ENCODE measurements around the gene IL10RB.
A peak's percentile ranks its signal among the peaks of the same experiment; 100 is the strongest.
"Not testable (repeated sequence)": the region's sequence is repeated elsewhere in the genome, so short reads cannot be mapped to it uniquely, and the experiment has no call there.

IL10RB gene

GRCh38 chr21:33302055-33302454 is 35.9 kb downstream of the IL10RB start:
- no peak for DNase-seq (ENCODE audit: low spot score)

DNA sequence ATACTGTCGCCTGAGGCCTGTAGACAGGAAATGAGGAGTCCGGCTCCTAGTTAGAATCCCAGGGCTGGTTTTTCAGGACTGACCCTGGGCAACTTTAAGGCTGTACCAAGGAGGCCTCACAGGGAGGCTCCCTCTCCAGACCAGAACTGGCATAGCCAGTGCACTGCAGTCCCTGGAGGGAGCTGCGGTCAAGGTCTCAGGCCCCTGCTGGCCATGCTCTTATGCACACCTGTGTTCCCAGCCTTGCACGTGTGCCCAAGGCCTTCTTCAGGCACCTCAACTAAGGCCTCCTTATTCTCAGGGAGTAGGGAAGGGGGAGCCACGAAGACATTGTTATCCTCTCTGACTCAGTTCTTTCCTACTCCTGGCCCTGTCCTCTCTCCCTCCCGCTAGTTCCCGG is 36.6 kb downstream of the IL10RB start:
- no peak for DNase-seq (ENCODE audit: low spot score)

DNA sequence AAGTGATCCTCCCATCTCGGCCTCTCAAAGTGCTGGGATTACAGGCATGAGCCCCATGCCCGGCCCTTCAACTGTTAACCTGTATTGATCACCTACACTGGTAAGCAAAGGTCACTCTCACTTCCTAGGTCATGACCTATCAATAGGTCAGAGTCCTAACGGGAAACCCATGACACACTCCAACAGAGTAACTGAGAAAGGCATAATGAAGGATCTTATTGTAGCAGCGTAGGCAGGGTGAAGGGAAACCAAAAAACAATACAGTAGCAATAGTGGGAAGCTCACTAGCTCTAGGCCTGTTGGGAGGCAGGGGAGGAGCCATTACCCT is 39.1 kb downstream of the IL10RB start:
- DNase-seq (ENCODE audit: low spot score), result no peak

- no peak for DNase-seq (ENCODE audit: low spot score)
Measured at GRCh38 chr21:33305938-33306337, 39.8 kb downstream of the IL10RB start.

DNA sequence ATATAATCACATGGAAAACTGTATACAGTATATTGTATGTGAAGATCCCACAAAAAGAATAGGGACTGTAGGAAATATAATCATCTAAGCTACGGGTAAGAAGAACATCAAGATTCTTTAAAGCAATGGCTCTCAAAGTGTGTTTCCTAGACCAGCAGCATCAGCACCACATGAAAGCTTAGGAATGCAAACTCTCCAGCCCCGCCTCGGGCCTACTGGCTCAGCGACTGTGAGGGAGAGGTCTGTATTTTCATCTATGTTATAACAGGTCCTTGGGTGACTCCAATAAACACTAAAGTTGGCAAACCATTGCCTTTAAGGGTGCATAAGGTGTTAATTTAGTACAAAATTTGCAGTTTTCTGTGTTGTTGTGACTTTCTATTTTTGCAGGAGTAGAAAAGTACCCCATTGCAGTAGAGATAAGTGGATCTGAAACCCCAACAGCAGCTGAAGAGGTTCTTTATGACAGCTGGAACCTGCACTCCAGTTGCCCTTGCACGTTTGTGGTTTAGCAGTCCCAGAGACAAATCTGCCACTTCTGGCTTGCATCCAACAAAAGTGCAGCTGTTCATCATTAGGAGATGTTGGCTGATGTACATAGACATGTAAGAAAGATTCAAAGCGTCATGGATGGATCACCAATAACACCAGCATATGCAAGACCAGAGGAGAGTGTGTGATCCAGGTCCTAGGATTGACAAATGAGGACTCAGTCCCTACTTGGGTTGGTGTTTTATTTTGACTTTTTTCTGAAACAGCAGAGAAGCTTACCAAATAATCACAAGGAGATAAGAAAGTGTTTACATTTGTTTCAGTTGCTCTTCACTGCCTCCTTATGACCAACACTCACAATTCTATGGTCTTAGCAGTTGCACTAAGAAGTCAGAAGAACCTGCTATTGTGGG is 42.7 kb downstream of the IL10RB start:
- DNase-seq (ENCODE audit: low spot score), result no peak

- DNase-seq (ENCODE audit: low spot score), result no peak
Measured at GRCh38 chr21:33309778-33310177, 43.6 kb downstream of the IL10RB start.

- DNase-seq (ENCODE audit: low spot score), result no peak
Measured at GRCh38 chr21:33312121-33312520, 46.0 kb downstream of the IL10RB start.

- no peak for DNase-seq (ENCODE audit: low spot score)
Measured at GRCh38 chr21:33313183-33313582, 47.0 kb downstream of the IL10RB start.

- no peak for DNase-seq (ENCODE audit: low spot score)
Measured at GRCh38 chr21:33313611-33314010, 47.4 kb downstream of the IL10RB start.

GRCh38 chr21:33314111-33314510 is 47.9 kb downstream of the IL10RB start:
- DNase-seq (ENCODE audit: low spot score), result no peak

GRCh38 chr21:33315946-33316710 is 50.0 kb downstream of the IL10RB start:
- no peak for DNase-seq (ENCODE audit: low spot score)

- DNase-seq (ENCODE audit: low spot score), result no peak
Measured at GRCh38 chr21:33317145-33317544, 51.0 kb downstream of the IL10RB start.

- no peak for DNase-seq (ENCODE audit: low spot score)
Measured at GRCh38 chr21:33317786-33318486, 51.8 kb downstream of the IL10RB start.

- DNase-seq (ENCODE audit: low spot score), result not testable (repeated sequence)
Measured at GRCh38 chr21:33321005-33321404, 54.8 kb downstream of the IL10RB start.

DNA sequence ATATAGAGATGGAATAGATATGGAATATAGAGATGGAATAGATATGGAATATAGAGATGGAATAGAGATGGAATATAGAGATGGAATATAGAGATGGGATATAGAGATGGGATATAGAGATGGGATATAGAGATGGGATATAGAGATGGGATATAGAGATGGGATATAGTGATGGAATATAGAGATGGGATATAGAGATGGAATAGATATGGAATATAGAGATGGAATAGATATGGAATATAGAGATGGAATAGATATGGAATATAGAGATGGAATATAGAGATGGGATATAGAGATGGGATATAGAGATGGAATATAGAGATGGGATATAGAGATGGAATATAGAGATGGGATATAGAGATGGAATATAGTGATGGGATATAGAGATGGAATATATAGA is 57.4 kb downstream of the IL10RB start:
- DNase-seq (ENCODE audit: low spot score), result not testable (repeated sequence)

GRCh38 chr21:33324291-33325221 is 58.4 kb downstream of the IL10RB start, which contains the start of gene IFNAR1:
Gene IFNAR1, plus strand, starts transcription at chr21:33324970. Its CDS starts 86 bp downstream, at chr21:33325056.
- peak; percentile 98 for DNase-seq (ENCODE audit: low spot score)

DNA sequence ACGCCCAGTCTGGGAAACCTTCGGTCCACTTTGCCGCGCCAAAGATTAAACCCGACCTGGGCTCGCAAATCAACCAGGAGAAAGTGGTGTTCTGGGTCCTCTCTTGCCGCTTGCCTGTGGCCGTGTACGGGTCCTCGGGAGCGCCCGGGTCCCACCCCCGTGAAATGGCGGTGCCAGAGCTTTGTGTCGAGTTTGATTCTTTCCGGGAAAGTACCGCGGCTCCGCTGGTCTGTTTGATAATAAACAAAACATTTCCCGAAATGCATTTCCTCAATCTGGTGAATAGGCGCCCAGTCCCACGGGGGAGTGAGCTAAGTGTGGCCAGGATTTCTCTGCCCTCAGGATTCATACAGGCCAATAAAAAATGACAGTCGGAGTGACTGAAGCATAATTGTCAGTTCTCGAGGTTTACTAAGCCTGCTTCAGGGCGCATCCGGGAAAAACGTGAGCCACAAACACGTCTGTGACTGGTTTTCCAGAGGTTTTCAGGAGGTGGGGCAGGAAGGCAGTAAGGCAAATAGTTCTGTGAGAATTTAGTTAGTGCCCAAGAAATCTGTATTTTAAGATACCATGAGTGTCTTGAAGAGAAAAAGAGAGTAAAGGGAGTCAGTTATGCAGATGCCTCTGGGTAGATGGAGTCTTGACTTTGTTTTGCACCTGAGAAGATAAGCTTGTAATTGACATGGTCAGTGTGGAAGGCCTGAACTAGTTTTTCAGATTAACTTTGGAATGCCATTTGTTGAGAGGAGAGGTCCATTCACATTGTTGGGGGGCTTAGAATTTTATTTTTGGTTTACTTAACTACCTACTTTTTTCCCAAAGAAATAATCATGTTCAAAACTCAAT is 59.3 kb downstream of the IL10RB start:
- peak; percentile 69 for DNase-seq (ENCODE audit: low spot score)

DNA sequence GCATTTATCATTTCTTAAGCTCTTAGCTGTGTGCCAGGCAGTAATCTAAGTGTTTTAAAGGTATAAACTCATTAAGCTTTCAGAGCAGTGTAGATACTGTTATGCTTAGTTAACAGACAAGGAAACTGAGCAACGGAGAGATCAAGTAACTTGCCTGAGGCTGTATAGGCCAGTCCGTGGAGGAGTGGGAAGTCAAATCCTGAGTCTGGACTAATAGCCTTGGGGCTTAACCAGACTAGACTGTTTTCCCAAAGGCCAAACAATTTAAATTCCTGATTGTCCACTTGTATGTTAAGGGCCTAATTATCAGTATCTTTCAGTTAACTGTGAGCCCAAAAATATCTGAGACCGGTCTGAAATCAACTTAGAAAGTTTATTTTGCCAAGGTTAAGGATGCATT is 61.2 kb downstream of the IL10RB start:
- DNase-seq (ENCODE audit: low spot score), result no peak

DNA sequence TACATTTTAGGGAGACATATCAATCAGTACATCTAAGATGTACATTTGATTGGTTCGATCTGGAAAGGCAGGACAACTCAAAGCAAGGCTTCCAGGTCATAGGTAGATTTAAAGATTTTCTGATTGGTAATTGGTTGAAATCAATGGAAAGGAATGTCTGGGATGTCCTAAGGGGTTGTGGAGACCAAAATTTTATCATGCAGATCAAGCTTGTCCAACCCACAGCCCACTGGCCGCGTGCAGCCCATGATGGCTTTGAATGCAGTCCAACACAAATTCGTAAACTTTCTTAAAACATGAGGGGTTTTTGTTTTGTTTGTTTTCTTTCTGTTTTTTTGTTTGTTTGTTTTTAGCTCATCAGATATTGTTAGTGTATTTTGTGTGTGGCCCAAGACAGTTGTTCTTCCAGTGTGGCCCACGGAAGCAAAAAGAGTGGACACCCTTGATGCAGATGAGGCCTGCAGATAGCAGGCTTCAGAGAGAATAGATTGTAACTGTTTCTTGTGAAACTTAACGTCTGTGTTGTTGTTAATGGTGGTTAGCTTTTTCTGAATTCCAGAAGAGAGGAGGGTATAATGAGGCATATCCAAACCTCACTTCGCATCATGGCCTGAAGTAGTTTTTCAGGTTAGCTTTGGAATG is 61.7 kb downstream of the IL10RB start:
- DNase-seq (ENCODE audit: low spot score), result no peak

DNA sequence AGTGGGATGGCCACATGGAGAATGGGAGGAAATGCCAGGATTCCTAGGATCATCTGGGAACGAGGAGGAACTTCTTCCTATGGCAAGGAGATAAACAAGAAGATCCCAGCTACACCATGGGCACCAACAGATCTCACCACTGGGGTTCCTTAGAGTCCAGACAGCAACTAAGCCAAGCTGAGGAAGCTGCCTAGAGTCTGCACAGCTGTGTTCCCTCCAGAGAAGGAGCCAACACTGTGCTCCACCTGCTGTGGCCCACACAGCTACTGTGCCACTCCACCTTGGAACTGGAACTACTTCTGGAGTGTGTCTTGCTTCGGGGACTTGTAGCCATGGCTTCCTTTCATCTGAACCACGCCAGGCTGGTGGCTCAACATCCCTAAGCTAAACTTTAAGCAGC is 64.6 kb downstream of the IL10RB start:
- DNase-seq (ENCODE audit: low spot score), result no peak

Measured in COLO829 (cell line).